H1 (cell line): ENCODE measurements around the gene FAM83G.

Source experiments
- BRCA1 ChIP-seq: IDR thresholded peaks from 2 replicates; pipeline ENCODE4 v1.6.1; 2012; ENCODE audit warnings: low read depth, low read length, improper control_type of control experiment
- POLR2A ChIP-seq, 2 experiments: IDR thresholded peaks; 1 replicate in 1 of 2; 2 replicates in 1 of 2; pipeline ENCODE4 v1.6.1; 2011; ENCODE audit warnings: low read depth in 2 of 2, low read length in 2 of 2, mild to moderate bottlenecking in 2 of 2; ENCODE audit errors: control extremely low read depth in 1 of 2
- TF ChIP-seq, protein P1 (sequence below), 3 experiments: IDR thresholded peaks; 1 replicate in 2 of 3; 2 replicates in 1 of 3; pipeline versions ENCODE4 v1.5.1 to v1.6.1; 2011; ENCODE audit warnings: low read length in 3 of 3, mild to moderate bottlenecking in 3 of 3, inconsistent platforms in 2 of 3, low read depth in 1 of 3, moderate library complexity in 1 of 3; ENCODE audit not compliant: insufficient read depth in 1 of 3; ENCODE audit errors: control extremely low read depth in 1 of 3
- TF ChIP-seq, protein P2 (sequence below): IDR thresholded peaks from 2 replicates; pipeline ENCODE4 v1.6.1; 2011; ENCODE audit warnings: low read length, improper control_type of control experiment

DNA sequence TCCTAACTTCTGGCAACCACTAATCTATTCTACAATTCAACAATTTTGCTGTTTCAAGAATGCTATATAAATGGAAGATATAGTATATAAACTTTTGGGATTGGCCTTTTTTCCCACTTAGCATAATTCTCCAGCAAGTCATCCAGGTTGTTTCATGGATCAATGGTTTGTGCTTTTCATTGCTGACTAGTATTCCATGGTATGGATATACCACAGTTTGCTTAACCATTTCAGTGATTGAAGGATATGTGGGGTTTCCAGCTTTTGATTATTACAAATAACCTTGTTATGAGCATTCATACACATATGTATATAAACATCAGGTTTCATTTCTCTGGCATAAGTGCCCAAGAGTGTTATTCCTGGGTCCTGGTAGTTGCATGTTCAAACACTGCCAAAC lies 2.1 kb upstream of the FAM83G start:
- TF ChIP-seq, protein P1, sequence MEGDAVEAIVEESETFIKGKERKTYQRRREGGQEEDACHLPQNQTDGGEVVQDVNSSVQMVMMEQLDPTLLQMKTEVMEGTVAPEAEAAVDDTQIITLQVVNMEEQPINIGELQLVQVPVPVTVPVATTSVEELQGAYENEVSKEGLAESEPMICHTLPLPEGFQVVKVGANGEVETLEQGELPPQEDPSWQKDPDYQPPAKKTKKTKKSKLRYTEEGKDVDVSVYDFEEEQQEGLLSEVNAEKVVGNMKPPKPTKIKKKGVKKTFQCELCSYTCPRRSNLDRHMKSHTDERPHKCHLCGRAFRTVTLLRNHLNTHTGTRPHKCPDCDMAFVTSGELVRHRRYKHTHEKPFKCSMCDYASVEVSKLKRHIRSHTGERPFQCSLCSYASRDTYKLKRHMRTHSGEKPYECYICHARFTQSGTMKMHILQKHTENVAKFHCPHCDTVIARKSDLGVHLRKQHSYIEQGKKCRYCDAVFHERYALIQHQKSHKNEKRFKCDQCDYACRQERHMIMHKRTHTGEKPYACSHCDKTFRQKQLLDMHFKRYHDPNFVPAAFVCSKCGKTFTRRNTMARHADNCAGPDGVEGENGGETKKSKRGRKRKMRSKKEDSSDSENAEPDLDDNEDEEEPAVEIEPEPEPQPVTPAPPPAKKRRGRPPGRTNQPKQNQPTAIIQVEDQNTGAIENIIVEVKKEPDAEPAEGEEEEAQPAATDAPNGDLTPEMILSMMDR (IDR thresholded peaks at IDR 0.05; ENCODE audit: control extremely low read depth in 1 of 3, insufficient read depth in 1 of 3, low read depth in 1 of 3, low read length in 3 of 3), result no peak
- TF ChIP-seq POLR2A (IDR thresholded peaks at IDR 0.05; ENCODE audit: control extremely low read depth in 1 of 2, low read depth in 2 of 2, low read length in 2 of 2) (no peak), BRCA1 (no peak)
- TF ChIP-seq, protein P2, sequence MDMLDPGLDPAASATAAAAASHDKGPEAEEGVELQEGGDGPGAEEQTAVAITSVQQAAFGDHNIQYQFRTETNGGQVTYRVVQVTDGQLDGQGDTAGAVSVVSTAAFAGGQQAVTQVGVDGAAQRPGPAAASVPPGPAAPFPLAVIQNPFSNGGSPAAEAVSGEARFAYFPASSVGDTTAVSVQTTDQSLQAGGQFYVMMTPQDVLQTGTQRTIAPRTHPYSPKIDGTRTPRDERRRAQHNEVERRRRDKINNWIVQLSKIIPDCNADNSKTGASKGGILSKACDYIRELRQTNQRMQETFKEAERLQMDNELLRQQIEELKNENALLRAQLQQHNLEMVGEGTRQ, result no peak
